D721Med (cell line): ENCODE results near the gene SREBF1.
"Not testable (repeated sequence)": the region's sequence is repeated elsewhere in the genome, so short reads cannot be mapped to it uniquely, and the experiment has no call there.

ENCODE experiments used
- DNase-seq: peaks from one replicate; pipeline ENCODE4 v3.0.0; 2011; ENCODE audit warnings: low spot score; ENCODE audit not compliant: insufficient read length
- FAIRE-seq: peaks from 2 replicates; lab custom pipeline; 2011; peaks lifted over from hg19 to GRCh38; lab: Jason Lieb, UNC
- CTCF ChIP-seq: IDR thresholded peaks from 2 replicates; pipeline ENCODE4 v1.5.1; 2012; ENCODE audit warnings: mild to moderate bottlenecking, control low read depth; ENCODE audit not compliant: insufficient read depth; ENCODE audit errors: missing control alignments

The SREBF1 gene

GRCh38 chr17:17810084-17810894, 26.5 kb downstream of the SREBF1 start:
- FAIRE-seq (no peak), DNase-seq (no peak)
- TF ChIP-seq CTCF, result no peak

GRCh38 chr17:17809531-17810083, 27.2 kb downstream of the SREBF1 start:
- FAIRE-seq, result no peak
- TF ChIP-seq CTCF, result no peak
- no peak for DNase-seq

- FAIRE-seq (no peak), DNase-seq (no peak)
- no peak for TF ChIP-seq CTCF
Observed at GRCh38 chr17:17808706-17809432, 27.9 kb downstream of the SREBF1 start.

- not testable (repeated sequence) for FAIRE-seq, DNase-seq
Observed at GRCh38 chr17:17808200-17808599, 28.6 kb downstream of the SREBF1 start.

GRCh38 chr17:17807440-17807839, 29.3 kb downstream of the SREBF1 start:
- no peak for TF ChIP-seq CTCF
- no peak for DNase-seq
- FAIRE-seq, result no peak

- FAIRE-seq, result no peak
- TF ChIP-seq CTCF, result no peak
- no peak for DNase-seq
Observed at GRCh38 chr17:17806611-17807274, 30.0 kb downstream of the SREBF1 start.

- DNase-seq (no peak), FAIRE-seq (no peak)
- no peak for TF ChIP-seq CTCF
Observed at GRCh38 chr17:17806035-17806434, 30.8 kb downstream of the SREBF1 start.
